HG02763 (cell line): ENCODE data around the gene SNTG2.

Source experiments
- ATAC-seq: cut with Tn5 transposase; IDR thresholded peaks from one replicate; pipeline ENCODE4 v1.9.1; 2021; ENCODE audit warnings: mild to moderate bottlenecking, moderate library complexity; ENCODE audit not compliant: unreplicated experiment

Gene SNTG2

DNA sequence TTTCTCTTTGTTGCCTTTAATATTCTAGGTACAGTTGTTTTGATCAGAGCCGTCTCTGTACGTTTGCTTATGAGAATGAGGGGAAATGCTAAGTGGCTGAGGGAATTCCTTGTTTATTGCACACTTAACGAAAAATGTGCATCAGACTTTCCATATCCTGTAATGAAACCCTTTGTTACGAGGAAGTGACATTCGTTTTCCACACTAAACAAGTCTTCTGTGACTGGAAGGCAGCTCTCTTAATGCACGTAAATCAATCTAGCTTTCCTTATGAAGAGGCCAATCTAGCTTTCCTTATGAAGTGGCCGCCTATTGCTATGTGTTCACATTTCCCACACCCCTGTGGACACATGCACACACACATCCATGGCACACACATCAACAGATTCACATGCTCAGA is 186.2 kb downstream of the SNTG2 start:
- ATAC-seq, result no peak

- ATAC-seq, result no peak
These were observed 186.6 kb downstream of the SNTG2 start for GRCh38 chr2:1137264-1137663.

DNA sequence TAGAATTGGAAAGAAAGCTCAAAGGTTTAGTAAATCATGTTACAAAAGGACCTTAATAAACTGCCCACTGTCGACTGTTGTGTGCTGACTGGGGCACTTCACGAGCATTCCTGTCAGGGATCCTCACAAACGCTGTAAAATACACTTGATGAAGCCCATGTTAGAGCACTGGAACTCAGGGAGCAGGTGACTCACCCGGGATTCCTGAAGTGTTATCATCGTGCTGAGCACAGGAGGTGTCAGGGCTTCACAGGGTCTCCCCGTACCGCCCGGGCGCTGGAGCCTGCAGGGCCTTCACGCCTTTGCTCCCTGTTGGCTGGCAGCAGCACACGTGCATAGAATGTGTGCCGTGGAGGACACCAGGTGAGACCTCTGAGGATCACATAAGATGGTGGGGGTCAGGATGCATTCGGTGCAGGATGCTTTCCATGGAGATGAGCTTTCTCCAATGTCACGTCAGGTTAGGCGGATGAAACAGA is 187.3 kb downstream of the SNTG2 start:
- no peak for ATAC-seq

DNA sequence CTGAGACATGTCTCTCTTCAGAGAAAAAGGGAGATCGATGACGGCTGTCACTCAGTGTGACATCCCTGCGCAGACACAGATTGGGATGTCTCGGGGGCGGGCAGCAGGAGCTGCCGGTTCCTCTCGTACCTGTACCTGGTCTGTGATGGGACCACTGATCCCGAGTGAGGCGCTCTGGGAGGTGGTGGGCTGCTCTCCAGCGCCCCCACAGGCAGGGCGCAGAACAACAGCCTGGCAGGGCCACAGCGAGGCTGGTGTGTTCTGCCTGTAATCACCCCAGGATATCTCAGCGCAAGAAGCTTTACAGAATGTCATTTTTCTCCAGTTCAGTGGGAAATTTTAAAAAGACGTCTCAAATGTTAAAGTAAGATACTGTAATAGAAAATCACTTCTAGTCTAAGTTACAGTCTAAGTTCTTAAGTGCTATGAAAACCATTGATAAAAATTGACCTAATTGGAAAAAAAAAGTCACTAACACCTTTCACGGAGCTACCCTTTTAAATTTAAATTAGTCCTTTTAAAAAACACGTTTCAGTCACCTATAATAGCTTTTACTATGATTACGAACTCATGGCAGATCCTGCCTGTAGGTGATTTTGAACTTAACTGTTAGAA is 189.8 kb downstream of the SNTG2 start:
- peak; percentile 56 for ATAC-seq

DNA sequence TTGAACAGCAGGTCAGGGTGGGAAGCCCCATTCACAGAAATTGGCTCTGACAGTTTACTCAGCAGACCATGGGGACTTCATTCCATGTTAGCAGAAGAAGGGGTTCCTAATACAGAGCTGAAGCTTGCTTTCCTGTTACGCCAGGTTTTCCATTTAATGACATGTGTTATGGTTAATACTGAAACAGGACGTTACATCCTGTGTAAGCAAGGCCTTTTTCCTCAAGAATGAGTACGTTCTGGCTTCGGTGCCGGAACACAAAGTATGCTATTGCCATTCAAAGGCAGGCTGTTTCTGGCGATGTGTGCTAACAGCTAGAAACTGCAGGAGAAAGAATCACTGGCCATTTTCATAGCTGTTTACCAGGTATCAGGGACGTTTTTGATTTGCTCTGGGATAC is 190.4 kb downstream of the SNTG2 start:
- ATAC-seq, result no peak

- no peak for ATAC-seq
These were observed 192.5 kb downstream of the SNTG2 start for GRCh38 chr2:1143129-1143528.

GRCh38 chr2:1147873-1148612 is 197.4 kb downstream of the SNTG2 start:
- no peak for ATAC-seq

- no peak for ATAC-seq
These were observed 200.3 kb downstream of the SNTG2 start for GRCh38 chr2:1150724-1151511.

DNA sequence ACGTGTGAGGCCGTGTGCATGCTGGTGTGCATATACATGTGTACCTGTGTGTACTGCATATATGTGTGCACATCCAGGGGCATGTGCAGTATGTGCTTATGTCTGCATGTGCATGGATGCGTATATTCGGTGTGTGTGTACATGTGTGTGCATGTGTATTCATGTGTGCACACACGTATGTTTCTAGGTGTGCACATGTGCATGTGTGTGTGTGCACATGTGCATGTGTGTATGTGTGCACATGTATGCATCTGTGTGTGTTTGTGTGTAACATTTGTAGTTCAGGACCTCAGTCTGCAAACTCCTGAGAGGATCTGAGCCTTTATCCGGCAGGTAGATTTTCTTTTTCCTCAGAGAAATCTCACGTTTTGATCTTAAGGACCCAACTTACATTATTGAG is 201.7 kb downstream of the SNTG2 start:
- no peak for ATAC-seq

- no peak for ATAC-seq
These were observed 203.3 kb downstream of the SNTG2 start for GRCh38 chr2:1153920-1154319.

- ATAC-seq, result no peak
These were observed 204.3 kb downstream of the SNTG2 start for GRCh38 chr2:1154710-1155594.

- ATAC-seq, result no peak
These were observed 205.4 kb downstream of the SNTG2 start for GRCh38 chr2:1156059-1156458.

DNA sequence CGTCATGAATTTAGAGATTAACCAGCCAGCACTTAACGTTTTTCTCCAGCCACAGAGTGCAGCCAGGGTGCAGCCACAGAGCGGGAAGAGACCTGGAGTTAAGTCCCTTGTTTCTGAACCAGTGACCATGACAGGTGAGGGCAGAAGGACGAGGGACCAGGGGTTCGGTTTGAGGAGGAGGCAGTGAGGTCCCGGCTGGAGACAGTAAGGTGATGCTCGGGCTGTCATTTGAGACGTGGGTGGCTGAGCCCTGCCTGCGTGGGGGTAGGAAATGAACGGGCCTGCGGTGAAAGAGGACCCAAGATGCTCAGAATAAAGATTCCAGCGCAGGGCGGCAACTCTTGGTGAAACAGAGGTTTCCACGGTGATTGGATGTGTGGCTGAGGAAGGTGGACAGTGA is 205.9 kb downstream of the SNTG2 start:
- ATAC-seq, result no peak

DNA sequence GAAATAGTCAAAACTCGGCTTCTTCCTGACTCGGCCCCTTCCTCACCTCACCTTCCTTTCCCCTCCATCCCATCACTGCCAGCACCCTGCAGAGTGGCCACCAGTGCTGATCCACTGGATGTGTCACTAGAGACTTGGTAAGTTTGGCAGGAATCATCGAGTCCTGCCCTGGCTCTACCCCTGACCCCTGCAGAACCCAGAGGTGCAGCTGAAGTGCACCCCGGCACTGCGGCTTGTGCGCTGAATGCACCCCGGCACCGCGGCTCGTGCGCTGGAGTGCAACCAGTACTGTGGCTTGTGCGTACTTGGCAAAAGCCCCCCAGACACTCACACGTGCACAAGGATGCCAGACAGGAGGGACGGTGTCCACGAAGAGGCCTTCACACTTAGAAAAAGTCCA is 206.5 kb downstream of the SNTG2 start:
- no peak for ATAC-seq

- no peak for ATAC-seq
These were observed 208.4 kb downstream of the SNTG2 start for GRCh38 chr2:1159013-1159412.

GRCh38 chr2:1162246-1162645 is 211.6 kb downstream of the SNTG2 start:
- no peak for ATAC-seq

DNA sequence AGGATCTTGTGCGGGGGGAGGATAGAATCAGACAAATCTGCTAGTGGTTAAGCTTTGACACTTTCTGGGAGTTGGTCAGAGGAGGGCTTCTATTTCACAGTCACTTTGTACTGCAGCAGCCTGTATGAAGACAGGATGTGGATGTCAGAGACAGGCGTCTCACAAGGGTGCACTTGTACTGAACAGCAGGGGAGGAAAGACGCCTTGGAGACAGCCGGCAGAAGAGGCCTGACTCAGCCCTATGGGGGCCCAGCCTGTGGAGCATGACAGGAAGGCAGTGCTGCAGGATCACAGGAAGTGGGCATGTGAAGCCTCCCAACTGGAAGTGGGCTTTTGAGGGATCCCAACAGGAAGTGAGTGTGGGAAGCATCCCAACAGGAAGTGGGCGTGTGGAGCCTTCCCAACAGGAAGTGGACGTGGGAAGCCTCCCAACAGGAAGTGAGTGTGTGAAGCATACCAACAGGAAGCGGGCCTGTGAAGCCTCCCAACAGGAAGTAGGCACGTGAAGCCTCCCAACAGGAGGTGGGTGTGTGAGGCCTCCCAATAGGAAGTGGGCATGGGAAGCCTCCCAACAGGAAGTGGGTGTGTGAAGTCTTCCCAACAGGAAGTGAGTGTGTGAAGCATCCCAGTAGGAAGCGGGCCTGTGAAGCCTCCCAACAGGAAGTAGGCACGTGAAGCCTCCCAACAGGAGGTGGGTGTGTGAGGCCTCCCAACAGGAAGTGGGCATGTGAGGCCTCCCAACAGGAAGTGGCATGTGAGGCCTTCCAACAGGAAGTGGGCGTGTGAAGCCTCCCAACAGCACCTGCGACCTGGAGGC is 212.3 kb downstream of the SNTG2 start:
- no peak for ATAC-seq

DNA sequence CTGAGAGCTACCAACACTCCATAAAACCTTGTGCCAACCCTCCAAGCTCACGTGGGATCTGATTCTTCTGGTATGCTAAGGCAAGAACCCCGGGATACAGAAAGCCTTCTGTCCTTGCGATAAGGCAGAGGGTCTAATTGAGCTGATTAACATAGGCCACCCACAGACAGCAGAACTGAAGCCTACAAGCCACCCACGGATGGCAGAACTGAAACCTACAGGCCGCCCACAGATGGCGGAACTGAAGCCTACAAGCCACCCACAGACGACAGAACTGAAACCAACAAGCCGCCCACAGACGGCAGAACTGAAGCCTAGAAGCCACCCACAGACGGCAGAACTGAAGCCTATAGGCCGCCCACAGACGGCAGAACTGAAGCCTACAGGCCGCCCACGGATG is 216.3 kb downstream of the SNTG2 start:
- no peak for ATAC-seq

DNA sequence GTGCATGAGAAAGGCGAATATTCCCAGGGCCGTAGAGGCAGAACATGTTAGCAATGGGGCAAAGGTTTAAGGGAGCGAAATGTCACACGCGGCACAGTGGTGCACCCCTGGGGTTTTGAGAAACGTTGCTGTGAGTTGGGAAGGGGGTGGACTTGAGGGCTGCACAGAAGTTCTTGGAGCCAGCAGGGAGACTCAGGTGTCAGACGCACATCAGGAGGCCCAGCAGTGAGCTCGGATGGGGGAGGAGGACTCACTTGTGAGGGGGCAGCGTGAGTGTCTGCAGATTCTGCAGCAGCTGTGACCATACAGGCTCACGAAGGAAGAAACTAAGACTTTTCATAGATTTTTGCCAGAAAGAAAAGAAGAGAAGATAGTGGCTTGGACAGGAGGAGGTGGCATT is 218.2 kb downstream of the SNTG2 start:
- no peak for ATAC-seq
